ENCODE data around the gene TENT5C.

TENT5C gene

GRCh38 chr1:117661027-117661426 lies 55.2 kb downstream of the TENT5C start:
- Histone ChIP-seq H3K27me3 (ENCODE audit: low read depth, low read length) (no peaks in the 10 kb centered on the region), H3K4me1 (ENCODE audit: control insufficient read depth in 1 of 2, insufficient read depth in 2 of 2, low read length in 2 of 2) (peaks cover 0 to 3% of the 10 kb centered on the region in 2 donors), H3K4me3 (ENCODE audit: low read depth in 1 of 2, low read length in 2 of 2) (no peak overlapping the region), H3K9me3 (ENCODE audit: control insufficient read depth in 1 of 2, low read length in 2 of 2) (no peaks in the 10 kb centered on the region), H3K36me3 (ENCODE audit: control insufficient read depth in 1 of 2, insufficient read depth in 2 of 2, low read length in 2 of 2) (no peaks in the 10 kb centered on the region), H3K27ac (ENCODE audit: low read length) (no peak overlapping the region)

DNA sequence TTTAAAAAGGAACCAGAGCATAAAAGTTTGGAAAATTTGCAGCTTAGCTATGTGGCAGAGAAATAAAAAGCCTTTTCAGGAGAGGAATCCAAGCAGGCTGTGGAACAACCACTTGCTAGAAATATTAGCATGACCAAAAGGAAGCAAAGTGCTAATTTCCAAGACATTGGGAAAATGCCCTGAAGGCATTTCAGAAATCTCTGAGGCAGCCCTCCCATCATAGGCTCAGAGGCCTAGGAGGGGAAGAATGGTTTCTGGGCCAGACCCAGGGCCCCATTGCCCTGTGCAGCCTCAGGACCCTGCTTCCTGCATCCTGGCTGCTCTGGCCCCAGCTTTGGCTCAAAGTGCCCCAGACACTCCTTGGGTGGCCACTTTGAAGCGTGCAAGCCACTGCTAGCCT lies 56.8 kb downstream of the TENT5C start:
- no peak overlapping the region for H3K27ac ChIP-seq (ENCODE audit: low read length)
- no peaks in the 10 kb centered on the region for H3K36me3 ChIP-seq (ENCODE audit: control insufficient read depth in 1 of 2, insufficient read depth in 2 of 2, low read length in 2 of 2)
- H3K27me3 ChIP-seq (ENCODE audit: low read depth, low read length) = no peaks in the 10 kb centered on the region
- H3K4me3 ChIP-seq (ENCODE audit: low read depth in 1 of 2, low read length in 2 of 2) = no peak overlapping the region
- H3K9me3 ChIP-seq (ENCODE audit: control insufficient read depth in 1 of 2, low read length in 2 of 2) = no peaks in the 10 kb centered on the region
- H3K4me1 ChIP-seq (ENCODE audit: control insufficient read depth in 1 of 2, insufficient read depth in 2 of 2, low read length in 2 of 2) = peaks cover 0 to 3% of the 10 kb centered on the region in 2 donors

GRCh38 chr1:117663156-117663902 lies 57.5 kb downstream of the TENT5C start:
- Histone ChIP-seq H3K4me3 (ENCODE audit: low read depth in 1 of 2, low read length in 2 of 2) (no peak overlapping the region), H3K4me1 (ENCODE audit: control insufficient read depth in 1 of 2, insufficient read depth in 2 of 2, low read length in 2 of 2) (peaks cover 0 to 3% of the 10 kb centered on the region in 2 donors), H3K36me3 (ENCODE audit: control insufficient read depth in 1 of 2, insufficient read depth in 2 of 2, low read length in 2 of 2) (no peaks in the 10 kb centered on the region), H3K9me3 (ENCODE audit: control insufficient read depth in 1 of 2, low read length in 2 of 2) (no peaks in the 10 kb centered on the region), H3K27ac (ENCODE audit: low read length) (no peak overlapping the region), H3K27me3 (ENCODE audit: low read depth, low read length) (no peaks in the 10 kb centered on the region)

DNA sequence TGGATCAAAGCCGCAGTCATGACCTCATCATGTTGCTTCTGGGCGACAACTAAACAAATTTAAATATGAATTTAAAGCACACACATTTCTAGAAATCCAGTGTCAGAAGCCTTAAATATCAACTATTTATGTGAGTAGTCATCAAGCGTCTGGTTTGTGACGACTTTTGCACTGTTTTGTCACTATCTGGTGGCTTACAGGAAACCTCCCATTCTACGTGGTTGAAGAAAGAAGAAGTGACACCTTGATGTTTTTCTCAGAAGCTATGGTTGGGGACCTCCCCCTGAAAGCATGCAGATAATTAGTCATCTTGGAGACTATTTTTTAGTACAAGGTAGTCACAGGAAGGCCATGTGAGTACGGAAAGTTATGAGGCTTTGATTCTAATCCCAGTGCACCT lies 58.5 kb downstream of the TENT5C start:
- no peak overlapping the region for H3K4me3 ChIP-seq (ENCODE audit: low read depth in 1 of 2, low read length in 2 of 2)
- H3K4me1 ChIP-seq (ENCODE audit: control insufficient read depth in 1 of 2, insufficient read depth in 2 of 2, low read length in 2 of 2) = no peaks in the 10 kb centered on the region
- H3K27ac ChIP-seq (ENCODE audit: low read length) = no peak overlapping the region
- H3K36me3 ChIP-seq (ENCODE audit: control insufficient read depth in 1 of 2, insufficient read depth in 2 of 2, low read length in 2 of 2) = no peaks in the 10 kb centered on the region
- H3K27me3 ChIP-seq (ENCODE audit: low read depth, low read length) = no peaks in the 10 kb centered on the region
- no peaks in the 10 kb centered on the region for H3K9me3 ChIP-seq (ENCODE audit: control insufficient read depth in 1 of 2, low read length in 2 of 2)

DNA sequence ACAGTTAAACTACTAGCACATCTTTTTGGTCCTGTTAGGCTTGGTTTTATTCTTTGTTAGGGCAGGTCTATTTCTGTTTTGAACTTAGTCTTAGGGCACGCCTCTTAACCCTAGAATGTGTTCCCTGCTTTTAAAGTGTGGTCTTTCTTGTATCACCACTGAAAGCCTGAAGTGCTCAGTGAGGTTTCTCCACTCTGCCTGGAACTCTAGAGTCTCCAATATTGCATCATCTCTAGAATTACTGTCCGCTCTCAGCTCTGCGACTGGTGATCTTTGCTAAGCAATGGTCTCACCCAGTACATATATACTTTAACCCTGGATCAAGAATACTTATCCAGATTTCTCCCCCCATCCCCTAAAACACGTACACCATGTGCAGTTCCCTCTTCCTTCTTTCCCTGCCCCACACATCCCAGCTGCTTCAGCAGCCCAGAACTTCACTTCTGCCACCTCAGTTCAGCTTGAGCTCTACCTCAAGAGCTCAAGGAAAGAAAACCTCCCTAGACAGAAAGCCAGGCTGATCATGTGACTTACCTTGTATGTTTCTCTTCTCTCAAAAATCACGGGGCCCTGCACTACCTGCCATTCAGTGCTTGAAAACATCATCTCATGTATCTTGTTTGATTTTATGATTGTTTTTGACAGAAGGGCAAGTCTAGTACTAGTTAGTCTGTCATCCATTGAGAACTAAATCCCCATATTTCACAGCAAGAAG lies 59.9 kb downstream of the TENT5C start:
- Histone ChIP-seq H3K9me3 (ENCODE audit: control insufficient read depth in 1 of 2, low read length in 2 of 2) (no peaks in the 10 kb centered on the region), H3K27me3 (ENCODE audit: low read depth, low read length) (no peaks in the 10 kb centered on the region), H3K4me3 (ENCODE audit: low read depth in 1 of 2, low read length in 2 of 2) (no peak overlapping the region), H3K27ac (ENCODE audit: low read length) (no peak overlapping the region), H3K4me1 (ENCODE audit: control insufficient read depth in 1 of 2, insufficient read depth in 2 of 2, low read length in 2 of 2) (no peaks in the 10 kb centered on the region), H3K36me3 (ENCODE audit: control insufficient read depth in 1 of 2, insufficient read depth in 2 of 2, low read length in 2 of 2) (no peaks in the 10 kb centered on the region)

- no peak overlapping the region for H3K27ac ChIP-seq (ENCODE audit: low read length)
- no peaks in the 10 kb centered on the region for H3K36me3 ChIP-seq (ENCODE audit: control insufficient read depth in 1 of 2, insufficient read depth in 2 of 2, low read length in 2 of 2)
- H3K9me3 ChIP-seq (ENCODE audit: control insufficient read depth in 1 of 2, low read length in 2 of 2) = no peaks in the 10 kb centered on the region
- no peak overlapping the region for H3K4me3 ChIP-seq (ENCODE audit: low read depth in 1 of 2, low read length in 2 of 2)
- no peaks in the 10 kb centered on the region for H3K27me3 ChIP-seq (ENCODE audit: low read depth, low read length)
- H3K4me1 ChIP-seq (ENCODE audit: control insufficient read depth in 1 of 2, insufficient read depth in 2 of 2, low read length in 2 of 2) = peaks cover 0 to 10% of the 10 kb centered on the region in 2 donors
These were observed 63.7 kb downstream of the TENT5C start for GRCh38 chr1:117669572-117669971.

DNA sequence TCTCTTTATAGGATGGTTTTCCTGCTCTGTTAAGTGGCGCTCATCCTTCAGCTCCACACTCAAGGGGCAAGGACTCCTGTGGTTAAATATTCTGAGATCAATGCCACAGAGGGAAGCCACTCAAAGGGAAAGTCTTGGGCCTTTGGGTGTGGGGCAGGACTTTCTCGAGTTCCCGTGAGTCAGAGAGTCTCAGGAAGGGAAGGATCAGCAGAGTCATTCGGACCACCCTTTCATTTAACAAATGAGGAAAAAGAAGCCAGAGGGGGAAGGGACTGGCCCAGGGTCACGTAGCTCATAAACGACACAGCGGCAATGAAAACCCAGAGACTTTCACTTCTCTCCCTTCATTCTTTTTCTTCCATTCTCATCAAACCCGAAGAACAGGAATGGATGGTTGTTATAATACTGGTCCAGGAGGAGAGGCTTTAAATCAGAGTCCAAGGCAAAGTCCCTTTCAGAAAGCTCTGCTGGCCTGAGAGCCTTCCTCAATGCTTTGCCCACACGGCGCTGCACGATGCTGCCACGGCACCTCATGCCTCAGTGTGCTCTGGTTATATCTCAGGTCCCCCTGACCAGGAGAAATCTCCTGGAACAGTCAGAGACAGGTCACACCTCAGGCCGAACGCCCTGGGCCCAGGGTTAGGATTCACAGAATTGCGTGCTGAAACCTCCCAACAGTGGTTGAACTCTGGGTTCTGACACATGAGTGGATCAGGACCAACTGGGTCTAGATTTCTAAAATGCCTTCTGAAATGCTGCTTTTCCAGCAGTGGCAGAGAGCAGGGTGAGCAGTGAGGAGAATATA lies 65.3 kb downstream of the TENT5C start:
- no peaks in the 10 kb centered on the region for H3K27me3 ChIP-seq (ENCODE audit: low read depth, low read length)
- no peak overlapping the region for H3K4me3 ChIP-seq (ENCODE audit: low read depth in 1 of 2, low read length in 2 of 2)
- no peaks in the 10 kb centered on the region for H3K36me3 ChIP-seq (ENCODE audit: control insufficient read depth in 1 of 2, insufficient read depth in 2 of 2, low read length in 2 of 2)
- H3K9me3 ChIP-seq (ENCODE audit: control insufficient read depth in 1 of 2, low read length in 2 of 2) = no peaks in the 10 kb centered on the region
- H3K4me1 ChIP-seq (ENCODE audit: control insufficient read depth in 1 of 2, insufficient read depth in 2 of 2, low read length in 2 of 2) = peaks cover 0 to 10% of the 10 kb centered on the region in 2 donors
- no peak overlapping the region for H3K27ac ChIP-seq (ENCODE audit: low read length)

DNA sequence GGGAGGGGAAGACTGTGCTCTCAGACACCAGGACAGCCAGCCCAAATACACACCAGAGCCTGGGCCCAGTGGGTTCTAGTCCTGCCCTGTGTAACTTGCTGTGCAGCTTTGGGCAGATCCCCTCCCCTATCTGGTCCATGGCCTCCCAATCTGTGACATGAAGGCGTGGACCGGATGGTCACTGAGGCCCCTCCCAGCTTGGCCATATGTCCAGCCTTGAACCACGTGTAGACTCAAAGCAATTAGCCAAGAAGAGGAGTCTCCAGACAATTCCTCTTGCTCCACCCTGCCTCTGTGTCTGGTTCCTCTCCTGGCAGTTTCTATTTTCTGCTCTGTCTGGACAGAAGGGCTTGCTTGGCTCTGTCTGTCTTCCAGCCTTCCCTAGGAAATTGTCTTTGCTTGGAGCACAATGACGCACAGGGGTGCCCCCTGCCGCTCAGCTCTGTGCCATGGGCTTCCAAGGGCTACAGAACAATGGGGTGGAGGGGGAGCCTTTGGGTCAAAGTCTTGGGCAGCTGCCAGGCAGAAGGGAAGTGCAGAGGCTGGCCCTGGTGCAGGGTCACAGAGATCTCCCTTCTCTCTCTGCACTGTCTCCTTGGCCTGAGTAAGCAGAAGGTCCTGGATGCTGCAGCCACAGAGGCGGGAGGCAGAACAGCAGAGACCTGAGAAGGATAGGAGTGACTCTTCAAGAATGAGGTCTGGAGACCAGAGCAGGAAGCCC lies 66.1 kb downstream of the TENT5C start:
- peaks cover 0 to 10% of the 10 kb centered on the region in 2 donors for H3K4me1 ChIP-seq (ENCODE audit: control insufficient read depth in 1 of 2, insufficient read depth in 2 of 2, low read length in 2 of 2)
- H3K36me3 ChIP-seq (ENCODE audit: control insufficient read depth in 1 of 2, insufficient read depth in 2 of 2, low read length in 2 of 2) = no peaks in the 10 kb centered on the region
- H3K9me3 ChIP-seq (ENCODE audit: control insufficient read depth in 1 of 2, low read length in 2 of 2) = no peaks in the 10 kb centered on the region
- no peak overlapping the region for H3K27ac ChIP-seq (ENCODE audit: low read length)
- no peak overlapping the region for H3K4me3 ChIP-seq (ENCODE audit: low read depth in 1 of 2, low read length in 2 of 2)
- H3K27me3 ChIP-seq (ENCODE audit: low read depth, low read length) = no peaks in the 10 kb centered on the region

DNA sequence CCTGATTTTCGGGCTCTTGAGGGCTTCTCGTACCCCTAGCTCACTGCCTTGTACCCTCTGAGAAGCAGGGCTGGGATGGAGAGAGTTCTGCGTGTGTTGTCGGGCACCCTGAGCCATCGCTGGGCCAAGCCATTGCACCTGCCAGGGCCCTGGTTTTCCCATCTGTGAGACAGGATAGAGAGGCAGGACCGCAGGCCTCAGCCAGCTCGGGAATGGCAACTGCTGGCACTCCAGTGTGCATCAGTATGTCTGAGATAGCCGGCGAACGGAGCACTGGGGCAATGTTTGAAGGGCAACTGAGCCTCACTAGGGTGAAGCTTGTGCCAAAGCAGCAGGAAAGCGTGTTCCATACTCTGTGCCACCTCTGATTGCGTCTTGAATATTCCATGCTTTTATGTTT lies 66.9 kb downstream of the TENT5C start:
- Histone ChIP-seq H3K9me3 (ENCODE audit: control insufficient read depth in 1 of 2, low read length in 2 of 2) (no peaks in the 10 kb centered on the region), H3K4me3 (ENCODE audit: low read depth in 1 of 2, low read length in 2 of 2) (no peak overlapping the region), H3K4me1 (ENCODE audit: control insufficient read depth in 1 of 2, insufficient read depth in 2 of 2, low read length in 2 of 2) (peaks cover 0 to 10% of the 10 kb centered on the region in 2 donors), H3K27ac (ENCODE audit: low read length) (no peak overlapping the region), H3K27me3 (ENCODE audit: low read depth, low read length) (no peaks in the 10 kb centered on the region), H3K36me3 (ENCODE audit: control insufficient read depth in 1 of 2, insufficient read depth in 2 of 2, low read length in 2 of 2) (no peaks in the 10 kb centered on the region)

DNA sequence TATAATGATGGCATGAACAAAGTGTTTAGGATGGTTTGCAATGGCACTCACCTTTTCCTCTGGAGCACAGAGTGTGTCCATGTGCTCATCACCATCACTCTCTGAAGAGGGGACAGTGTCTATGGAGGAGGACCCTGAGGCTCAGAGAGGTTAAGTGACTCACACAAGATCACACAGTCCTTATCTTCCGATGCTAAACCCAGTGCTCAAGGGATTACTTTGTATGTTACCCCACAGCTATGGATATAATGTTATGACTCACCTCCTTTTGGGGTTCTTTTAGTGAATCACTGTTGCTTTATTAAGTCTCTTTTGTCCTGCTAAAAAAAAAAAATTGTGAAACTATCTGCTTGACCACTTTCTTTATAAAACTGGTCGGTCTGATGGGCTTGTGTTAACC lies 67.6 kb downstream of the TENT5C start:
- Histone ChIP-seq H3K27me3 (ENCODE audit: low read depth, low read length) (no peaks in the 10 kb centered on the region), H3K9me3 (ENCODE audit: control insufficient read depth in 1 of 2, low read length in 2 of 2) (no peaks in the 10 kb centered on the region), H3K36me3 (ENCODE audit: control insufficient read depth in 1 of 2, insufficient read depth in 2 of 2, low read length in 2 of 2) (no peaks in the 10 kb centered on the region), H3K4me1 (ENCODE audit: control insufficient read depth in 1 of 2, insufficient read depth in 2 of 2, low read length in 2 of 2) (peaks cover 0 to 11% of the 10 kb centered on the region in 2 donors), H3K27ac (ENCODE audit: low read length) (no peak overlapping the region), H3K4me3 (ENCODE audit: low read depth in 1 of 2, low read length in 2 of 2) (no peak overlapping the region)
